Calu3 (cell line): ENCODE results near the gene C4B. TPM values are rescaled to one million over a fixed set of nuclear protein-coding genes. Genes with fewer than 3 reads are reported as not detected.

Source experiments
- BruUV-seq: library from RNA; stranded (reverse); fragments of 400-500 nt; replicated peaks from 2 replicates; lab custom pipeline; 2021; lab: Mats Ljungman, UMichigan
- CTCF ChIA-PET: fragments of 300-600 bp; sonication (Branson Sonifier 250); formaldehyde crosslinking; loops from one replicate; lab custom pipeline; 2022; ENCODE audit warnings: antibody characterized with exemption; lab: Charles Lee
- DNase-seq: peaks from one replicate; pipeline ENCODE4 v3.0.0; 2022
- H3K27ac Mint-ChIP-seq: one replicate; pipeline ENCODE4 v1.8.0; 2022; ENCODE audit warnings: mixed read lengths; ENCODE audit not compliant: unreplicated experiment
- H3K27me3 Mint-ChIP-seq: one replicate; pipeline ENCODE4 v1.8.0; 2022; ENCODE audit warnings: mixed read lengths; ENCODE audit not compliant: unreplicated experiment
- H3K36me3 Mint-ChIP-seq: one replicate; pipeline ENCODE4 v1.8.0; 2022; ENCODE audit warnings: mild to moderate bottlenecking, moderate library complexity, mixed read lengths; ENCODE audit not compliant: insufficient read depth, unreplicated experiment
- H3K4me1 Mint-ChIP-seq: one replicate; pipeline ENCODE4 v1.8.0; 2022; ENCODE audit warnings: mild to moderate bottlenecking, low read depth, mixed read lengths; ENCODE audit not compliant: unreplicated experiment
- H3K4me3 Mint-ChIP-seq: one replicate; pipeline ENCODE4 v1.8.0; 2022; ENCODE audit warnings: mild to moderate bottlenecking, low read depth, moderate library complexity, mixed read lengths; ENCODE audit not compliant: unreplicated experiment
- H3K9me3 Mint-ChIP-seq: one replicate; pipeline ENCODE4 v1.8.0; 2022; ENCODE audit warnings: low read depth, mixed read lengths; ENCODE audit not compliant: unreplicated experiment
- intact Hi-C: fragments of 100-400 bp; cut with micrococcal nuclease; formaldehyde crosslinking; loops from one replicate; pipeline ENCODE4 v1.10.0; 2022; ENCODE audit not compliant: unreplicated experiment
- total RNA-seq: library from RNA; stranded (reverse); gene quantifications from 2 replicates; pipeline ENCODE4 v1.2.3, GENCODE V29; 2022
- TF ChIP-seq, protein P1 (sequence below): fragments of 200-600 bp; IDR thresholded peaks from one replicate; pipeline ENCODE4 v1.8.0; 2022; ENCODE audit warnings: antibody characterized with exemption; ENCODE audit not compliant: unreplicated experiment

Gene C4B
- total RNA-seq, 1 experiment from 2014 or later, result 7.8 TPM

DNA sequence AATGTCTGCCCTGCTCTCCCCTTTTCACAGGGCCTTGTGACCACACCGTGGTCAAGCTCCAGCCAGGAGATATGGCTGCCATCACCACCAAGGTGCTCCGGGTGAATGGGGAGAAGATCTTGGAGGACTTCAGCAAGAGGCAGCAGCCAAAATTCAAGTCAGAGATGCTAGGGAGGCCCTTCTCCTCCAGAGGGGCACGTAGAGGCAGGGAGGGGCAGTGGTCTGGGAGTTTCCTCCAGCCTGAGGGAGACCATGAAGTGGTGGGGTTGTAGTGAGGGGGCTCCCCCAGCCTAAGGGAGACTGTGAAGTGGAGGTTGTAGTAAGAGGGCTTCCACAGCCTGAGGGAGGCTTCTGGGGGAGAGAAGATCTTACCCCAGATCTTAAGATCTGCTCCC lies 46.7 kb upstream of the C4B start:
- TF ChIP-seq, protein P1, sequence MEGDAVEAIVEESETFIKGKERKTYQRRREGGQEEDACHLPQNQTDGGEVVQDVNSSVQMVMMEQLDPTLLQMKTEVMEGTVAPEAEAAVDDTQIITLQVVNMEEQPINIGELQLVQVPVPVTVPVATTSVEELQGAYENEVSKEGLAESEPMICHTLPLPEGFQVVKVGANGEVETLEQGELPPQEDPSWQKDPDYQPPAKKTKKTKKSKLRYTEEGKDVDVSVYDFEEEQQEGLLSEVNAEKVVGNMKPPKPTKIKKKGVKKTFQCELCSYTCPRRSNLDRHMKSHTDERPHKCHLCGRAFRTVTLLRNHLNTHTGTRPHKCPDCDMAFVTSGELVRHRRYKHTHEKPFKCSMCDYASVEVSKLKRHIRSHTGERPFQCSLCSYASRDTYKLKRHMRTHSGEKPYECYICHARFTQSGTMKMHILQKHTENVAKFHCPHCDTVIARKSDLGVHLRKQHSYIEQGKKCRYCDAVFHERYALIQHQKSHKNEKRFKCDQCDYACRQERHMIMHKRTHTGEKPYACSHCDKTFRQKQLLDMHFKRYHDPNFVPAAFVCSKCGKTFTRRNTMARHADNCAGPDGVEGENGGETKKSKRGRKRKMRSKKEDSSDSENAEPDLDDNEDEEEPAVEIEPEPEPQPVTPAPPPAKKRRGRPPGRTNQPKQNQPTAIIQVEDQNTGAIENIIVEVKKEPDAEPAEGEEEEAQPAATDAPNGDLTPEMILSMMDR, result no peak
- no peak for DNase-seq
- Mint-ChIP-seq H3K36me3 (peaks cover 71% of the 10 kb centered on the region), H3K4me1 (peaks cover 15% of the 10 kb centered on the region), H3K9me3 (no peaks in the 10 kb centered on the region), H3K27me3 (no peaks in the 10 kb centered on the region), H3K4me3 (no peak overlapping the region), H3K27ac (peak overlapping the region; percentile 15)
- intact Hi-C loops, result no loop called here
- CTCF ChIA-PET, result interaction anchor here (0.6 kb wide), 2 partner anchors 19 to 316 kb away, joined by 3 to 6 read pairs; partner anchors contain the start of gene BAG6
- BruUV-seq, result no TSS peak

DNA sequence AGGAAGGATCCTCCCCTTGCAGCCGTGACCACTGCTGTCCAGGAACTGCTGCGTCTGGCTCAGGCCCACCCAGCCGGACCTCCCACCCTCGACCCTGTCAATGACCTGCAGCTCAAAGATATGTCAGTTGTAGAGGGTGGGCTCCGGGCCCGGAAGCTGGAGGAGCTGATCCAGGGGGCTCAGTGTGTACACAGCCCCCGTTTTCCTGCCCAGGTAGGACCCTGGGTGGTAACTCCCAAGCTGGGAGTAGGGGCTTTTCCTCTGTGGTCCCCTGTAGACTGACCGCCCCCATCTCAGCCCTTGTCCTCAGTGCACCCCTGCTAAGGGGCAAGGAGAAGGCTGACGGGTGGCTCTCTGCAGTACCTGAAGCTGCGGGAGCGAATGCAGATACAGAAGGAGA lies 46.3 kb upstream of the C4B start:
- no TSS peak for BruUV-seq
- TF ChIP-seq, protein P1, result no peak
- CTCF ChIA-PET, result interaction anchor here (0.6 kb wide), 2 partner anchors 20 to 316 kb away, joined by 3 to 6 read pairs; partner anchors contain the start of gene BAG6
- peaks cover 75% of the 10 kb centered on the region for H3K36me3 Mint-ChIP-seq
- H3K27ac Mint-ChIP-seq, result no peak overlapping the region
- DNase-seq, result no peak
- no peaks in the 10 kb centered on the region for H3K9me3 Mint-ChIP-seq
- intact Hi-C loops, result no loop called here
- no peak overlapping the region for H3K4me3 Mint-ChIP-seq
- H3K27me3 Mint-ChIP-seq, result no peaks in the 10 kb centered on the region
- H3K4me1 Mint-ChIP-seq, result peaks cover 19% of the 10 kb centered on the region

GRCh38 chr6:31968791-31969711 lies 45.5 kb upstream of the C4B start:
- Mint-ChIP-seq H3K4me3 (peak overlapping the region; percentile 86), H3K27me3 (no peaks in the 10 kb centered on the region), H3K4me1 (peaks cover 26% of the 10 kb centered on the region), H3K36me3 (peaks cover 82% of the 10 kb centered on the region), H3K9me3 (no peaks in the 10 kb centered on the region), H3K27ac (peak overlapping the region; percentile 98)
- DNase-seq, result no peak
- intact Hi-C loops, result no loop called here
- TF ChIP-seq, protein P1, result no peak
- BruUV-seq, result no TSS peak
- CTCF ChIA-PET, result interaction anchor here (0.6 kb wide), 2 partner anchors 21 to 40 kb away, joined by 3 to 4 read pairs; no protein-coding TSS in a partner anchor

DNA sequence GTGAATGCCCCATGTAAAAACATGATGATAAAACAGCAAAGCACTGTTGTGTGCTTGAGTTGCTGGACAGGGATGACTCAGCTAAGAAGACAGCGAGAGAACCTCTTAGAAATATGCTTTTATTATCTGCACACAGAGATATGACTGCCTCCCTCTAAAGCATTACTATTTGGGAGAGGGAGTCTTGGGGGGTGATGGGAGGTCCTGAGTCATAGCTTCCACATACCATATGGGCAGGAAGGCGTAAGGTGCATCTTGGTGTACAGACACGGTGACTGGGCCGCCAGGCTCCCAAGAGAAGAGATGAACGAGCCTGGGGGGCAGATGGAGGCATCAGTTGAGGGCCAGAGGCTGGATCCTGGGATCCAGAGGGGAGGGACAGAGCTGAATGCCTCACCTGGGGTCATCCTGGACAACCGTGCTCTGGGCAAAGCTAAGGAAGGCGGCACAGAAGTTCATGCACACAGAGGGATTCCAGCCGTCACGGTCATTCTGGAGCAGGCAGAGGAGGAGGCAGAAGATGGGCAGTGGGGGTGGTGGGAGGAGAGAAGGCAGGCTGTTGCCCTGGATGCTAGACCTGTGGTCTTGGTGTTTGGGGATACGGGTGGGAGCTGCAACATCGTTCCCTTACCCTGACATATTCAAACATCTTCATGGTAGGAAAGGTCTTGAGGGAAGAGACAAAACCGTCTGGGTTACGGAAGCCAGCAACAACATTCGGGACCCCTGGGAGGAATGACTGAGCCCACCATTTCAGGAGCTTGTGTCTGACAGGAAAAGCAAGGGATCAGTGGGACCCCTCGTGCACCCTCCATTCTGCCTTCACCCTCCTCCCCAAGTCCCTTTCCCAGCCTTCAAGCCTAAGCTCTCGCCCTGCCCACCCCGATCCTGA lies 44.6 kb upstream of the C4B start:
- peak overlapping the region; percentile 98 for H3K27ac Mint-ChIP-seq
- H3K27me3 Mint-ChIP-seq, result no peaks in the 10 kb centered on the region
- H3K4me3 Mint-ChIP-seq, result peak overlapping the region; percentile 86
- peaks cover 27% of the 10 kb centered on the region for H3K4me1 Mint-ChIP-seq
- BruUV-seq, result no TSS peak
- H3K36me3 Mint-ChIP-seq, result peaks cover 90% of the 10 kb centered on the region
- no peaks in the 10 kb centered on the region for H3K9me3 Mint-ChIP-seq
- DNase-seq, result no peak
- TF ChIP-seq, protein P1, result no peak
- CTCF ChIA-PET, result interaction anchor here (0.6 to 1.6 kb wide), 2 partner anchors 195 to 274 kb away, joined by 3 to 4 read pairs; no protein-coding TSS in a partner anchor
- intact Hi-C loops, result no loop called here
